Esophagus mucosa (tissue), 1 donor: ENCODE results near the gene ZBTB16. TPM values are rescaled to one million over a fixed set of nuclear protein-coding genes. Genes with fewer than 3 reads are reported as not detected.
A peak's percentile ranks its signal among the peaks of the same experiment; 100 is the strongest.

Experiments used
- ATAC-seq: fragments of 200-7000 bp; cut with Tn5 transposase; one replicate; pipeline ENCODE4 v1.9.1; 2020
- total RNA-seq: library from RNA; stranded (reverse); gene quantifications from one replicate; pipeline ENCODE4 v1.2.4, GENCODE V29; 2023
- donor health status: DM: yes; HTN: yes; CAD: no.

ZBTB16 gene
- total RNA-seq, 1 donor from 2014 or later, result 5.4 TPM

DNA sequence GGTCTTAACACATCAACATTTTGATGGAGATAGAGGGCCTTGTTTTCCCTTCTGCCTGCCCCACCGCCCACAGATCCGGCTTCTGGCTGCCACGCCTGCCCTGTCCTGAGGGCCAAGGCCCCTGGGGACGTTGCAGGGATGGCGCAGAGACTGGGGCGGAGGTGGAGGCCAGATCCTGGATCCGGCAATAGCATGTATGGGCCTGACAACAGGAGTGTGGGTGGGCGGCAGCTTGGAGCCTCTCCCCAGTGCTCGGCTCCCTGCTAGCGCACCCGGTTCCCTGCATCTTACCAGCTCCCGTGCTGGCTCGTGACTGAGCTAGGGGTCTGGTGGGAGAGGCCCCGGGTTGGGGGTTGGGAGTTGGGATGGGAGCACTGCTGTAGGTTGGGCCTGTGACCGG, 95.6 kb downstream of the ZBTB16 start:
- ATAC-seq, result no peak

DNA sequence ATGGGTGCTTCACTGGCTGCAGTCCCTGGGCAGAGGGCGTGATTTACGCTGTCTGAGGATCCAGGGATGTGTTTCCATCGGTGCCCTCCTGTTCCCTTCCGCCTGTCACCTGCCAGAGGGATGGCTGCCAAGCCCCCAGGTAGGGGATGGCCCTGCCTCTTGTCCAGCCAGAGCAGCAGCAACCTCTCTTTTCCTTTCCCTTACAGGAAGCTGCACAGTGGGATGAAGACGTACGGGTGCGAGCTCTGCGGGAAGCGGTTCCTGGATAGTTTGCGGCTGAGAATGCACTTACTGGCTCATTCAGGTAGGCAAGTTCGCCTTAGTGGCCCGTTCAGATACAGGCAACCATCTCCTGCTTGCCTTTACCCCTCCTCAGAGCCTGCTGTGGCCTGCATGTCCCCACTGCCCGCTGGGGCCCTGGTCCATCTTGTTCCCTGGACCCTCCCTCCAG, 96.6 kb downstream of the ZBTB16 start:
- ATAC-seq, result no peak

DNA sequence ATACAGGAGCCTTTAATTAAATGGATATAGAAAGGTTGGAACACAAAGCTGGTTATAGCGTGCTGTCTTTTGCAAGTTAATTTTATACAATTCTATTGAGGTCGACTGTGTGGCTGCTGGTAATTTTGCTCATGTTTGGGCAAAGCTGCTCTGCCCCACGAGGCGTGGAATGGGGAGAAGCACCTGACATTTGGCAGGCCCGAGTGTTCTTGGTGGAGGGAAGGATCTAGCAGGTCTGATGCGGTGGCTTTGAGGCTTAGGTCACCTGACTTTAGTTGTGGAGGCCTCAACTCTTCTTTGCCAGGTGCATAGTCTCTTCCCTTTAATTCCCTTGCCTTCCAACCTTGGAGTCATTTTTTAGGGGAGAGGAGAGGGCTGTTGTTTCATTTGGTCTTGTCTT, 97.3 kb downstream of the ZBTB16 start:
- ATAC-seq, result no peak

DNA sequence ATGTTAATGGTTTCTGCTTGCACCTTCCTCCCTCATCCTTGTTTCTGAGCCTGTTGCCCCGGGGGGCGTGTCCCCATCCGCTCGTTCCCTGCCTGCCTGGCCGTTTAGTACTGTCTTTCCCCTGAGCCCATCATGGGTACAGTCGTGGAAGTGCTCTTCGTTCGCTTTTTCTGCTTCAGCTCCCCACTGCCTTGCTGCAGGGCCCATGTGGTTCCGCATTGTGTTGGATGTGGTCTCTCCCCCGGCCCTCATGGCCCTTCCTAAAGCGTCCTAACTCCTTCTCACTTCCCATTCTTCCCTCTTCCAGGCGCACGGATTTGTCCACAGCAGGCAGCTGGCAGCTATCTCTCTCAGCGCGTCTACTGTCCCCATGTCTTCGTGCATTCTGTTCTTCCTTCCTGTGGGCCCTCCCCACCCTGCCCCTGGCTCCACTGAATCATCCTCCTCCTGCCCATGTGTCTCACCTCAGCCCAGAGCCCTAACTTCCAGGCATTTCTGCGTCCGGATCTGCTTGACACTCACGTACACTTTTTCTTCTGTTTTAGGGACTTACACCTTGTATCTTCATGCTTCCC, 98.1 kb downstream of the ZBTB16 start:
- no peak for ATAC-seq

DNA sequence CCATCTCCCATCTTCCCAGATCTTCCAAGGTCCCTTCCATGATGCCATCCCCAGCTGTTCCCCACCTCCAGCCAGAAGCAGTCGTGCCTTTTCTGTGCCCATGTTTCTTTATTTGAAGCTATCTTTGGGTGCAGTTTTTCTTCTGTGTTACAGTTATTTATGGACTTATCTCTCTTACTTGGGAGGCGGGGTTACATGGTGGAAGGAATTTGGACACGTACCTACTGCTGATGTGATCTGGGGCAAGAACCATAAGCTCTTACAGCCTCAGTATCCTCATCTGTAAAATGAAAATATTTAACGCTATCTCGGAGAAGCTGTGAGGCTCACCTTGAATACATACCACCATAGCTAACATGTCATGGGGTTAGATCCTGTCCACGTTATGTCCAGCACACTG, 98.9 kb downstream of the ZBTB16 start:
- ATAC-seq, result no peak

DNA sequence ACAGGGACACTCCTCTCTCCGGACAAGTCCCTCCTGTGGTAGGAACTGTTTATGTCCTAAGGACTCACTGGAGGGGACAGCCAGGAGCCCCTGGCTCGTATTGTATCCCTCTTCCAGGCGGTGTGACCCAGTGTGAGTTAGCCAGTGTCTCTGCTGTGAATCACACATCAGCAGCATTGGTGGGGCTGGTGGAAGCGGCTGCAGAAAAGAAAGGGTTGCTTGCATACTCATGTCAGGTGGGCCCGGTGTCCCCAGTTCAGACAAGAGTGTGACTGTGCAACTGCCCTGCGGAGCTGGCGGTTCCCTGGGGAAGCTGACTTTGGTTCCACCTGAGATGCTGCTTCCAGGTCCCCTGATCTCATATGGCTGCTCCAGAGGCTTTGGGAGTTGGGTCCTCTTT, 99.4 kb downstream of the ZBTB16 start:
- ATAC-seq, result no peak

DNA sequence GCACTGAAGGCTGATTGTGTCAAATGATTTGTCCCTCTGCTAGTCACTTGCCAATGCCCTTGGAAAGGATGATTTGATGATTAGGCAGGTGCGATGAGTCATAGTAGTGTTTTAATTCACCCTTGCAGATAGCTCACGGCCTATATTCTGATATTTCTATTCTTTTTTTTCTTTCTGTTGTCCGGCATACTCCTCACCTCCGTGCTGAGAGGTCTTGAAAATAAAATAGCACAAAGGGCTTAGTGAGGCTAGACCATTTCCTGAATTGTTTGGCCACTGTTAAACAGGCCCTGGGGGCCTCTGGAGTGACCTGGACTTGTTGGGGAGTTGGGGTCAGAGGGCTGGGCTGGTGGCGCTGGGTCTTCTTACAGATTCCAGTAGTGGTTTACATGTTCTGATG, 99.8 kb downstream of the ZBTB16 start:
- no peak for ATAC-seq

DNA sequence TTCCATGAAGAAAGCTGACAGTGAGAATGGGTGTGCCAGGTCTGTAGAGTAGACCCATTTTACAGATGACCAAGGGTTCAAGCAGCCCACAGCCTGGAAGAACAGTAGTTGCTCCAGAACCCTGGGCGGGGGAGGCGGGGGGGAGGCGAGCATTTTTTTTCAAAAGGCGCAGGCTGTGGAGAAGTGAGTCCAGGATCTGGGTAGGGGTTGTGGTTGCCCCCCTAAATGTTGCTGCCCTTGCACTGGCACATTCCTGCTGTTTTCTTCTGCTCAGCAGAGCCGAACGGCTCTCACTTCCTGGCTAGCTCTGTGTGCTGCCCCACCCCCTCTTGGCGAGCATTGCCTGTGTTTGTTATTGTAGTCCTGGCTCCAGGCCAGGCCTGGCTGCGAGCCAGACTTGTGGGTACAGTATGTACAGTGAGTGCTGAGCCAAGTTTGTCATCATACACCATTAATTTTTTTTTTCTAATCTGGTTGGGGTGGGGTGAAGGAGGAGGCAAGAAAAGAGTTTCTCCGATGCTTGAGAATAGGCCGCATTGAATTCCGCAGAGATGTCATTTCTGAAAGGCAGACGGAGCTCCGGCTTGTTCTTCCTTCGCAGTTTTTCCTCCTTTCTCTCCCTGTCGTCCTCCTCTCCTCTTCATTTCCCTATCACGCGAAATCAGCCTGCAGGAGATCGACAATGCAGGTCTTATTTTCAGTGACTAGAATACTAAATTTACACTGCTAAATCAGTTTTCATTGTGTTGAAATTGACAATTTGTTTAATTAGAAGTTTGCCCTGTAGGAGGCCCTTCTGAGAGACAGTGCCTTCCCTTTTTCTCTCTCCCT, 100.5 kb downstream of the ZBTB16 start:
- peak; percentile 93 for ATAC-seq

DNA sequence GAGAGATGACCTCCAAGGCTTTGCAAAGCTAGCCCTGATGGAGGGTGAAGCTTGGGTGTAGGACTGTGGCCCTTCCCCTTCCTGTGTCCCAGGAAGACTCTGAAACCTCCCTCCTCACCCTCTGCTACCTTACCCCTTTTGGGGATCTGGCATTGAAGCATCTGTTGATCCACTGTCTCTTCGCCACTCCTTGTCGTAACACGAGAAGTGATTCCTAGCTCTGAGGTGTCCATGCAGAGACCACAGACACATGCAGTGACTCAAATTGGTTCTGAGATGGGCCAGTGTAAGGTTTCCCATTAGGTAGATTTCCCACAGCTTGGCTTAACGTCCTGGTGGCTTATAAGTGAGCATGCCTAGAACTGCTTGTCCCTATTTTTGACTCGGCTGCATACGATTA, 101.4 kb downstream of the ZBTB16 start:
- ATAC-seq, result no peak

DNA sequence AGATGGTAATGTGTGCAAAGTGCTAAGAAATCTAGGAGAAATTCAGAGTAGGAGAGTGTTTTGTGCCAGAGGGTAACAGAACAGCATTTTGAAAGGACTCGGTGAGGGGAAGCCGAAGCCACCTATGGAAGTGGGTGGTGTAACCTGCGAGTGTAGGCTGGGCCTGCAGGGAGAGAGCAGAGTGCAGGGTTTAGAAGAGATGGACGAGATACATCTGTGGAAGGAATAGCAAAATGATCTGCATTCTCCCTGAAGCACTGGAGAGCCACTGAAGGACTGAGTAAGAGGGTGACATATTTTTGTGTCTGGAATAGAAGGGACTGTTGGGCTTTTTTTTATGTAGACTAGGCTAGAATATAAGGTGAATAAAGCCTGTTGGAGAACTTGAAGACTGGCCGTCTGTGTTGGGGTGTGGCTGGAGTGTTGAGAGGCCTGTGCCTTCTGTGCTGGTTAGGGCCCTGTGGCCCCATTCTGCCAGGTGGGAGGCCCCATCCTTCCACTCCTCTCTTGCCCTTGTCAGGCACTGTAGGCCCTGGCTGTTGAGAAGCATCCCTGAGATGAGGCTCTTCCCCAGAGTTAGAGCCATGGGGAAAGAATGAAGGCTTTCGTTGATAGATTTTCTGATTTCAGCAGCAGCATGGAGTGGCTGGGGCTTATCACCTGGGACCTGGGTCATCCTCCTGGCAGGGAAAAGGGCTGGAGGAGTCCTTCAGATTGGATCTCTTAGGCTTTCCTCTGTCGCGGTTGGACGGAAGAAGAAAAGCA, 102.2 kb downstream of the ZBTB16 start:
- no peak for ATAC-seq

DNA sequence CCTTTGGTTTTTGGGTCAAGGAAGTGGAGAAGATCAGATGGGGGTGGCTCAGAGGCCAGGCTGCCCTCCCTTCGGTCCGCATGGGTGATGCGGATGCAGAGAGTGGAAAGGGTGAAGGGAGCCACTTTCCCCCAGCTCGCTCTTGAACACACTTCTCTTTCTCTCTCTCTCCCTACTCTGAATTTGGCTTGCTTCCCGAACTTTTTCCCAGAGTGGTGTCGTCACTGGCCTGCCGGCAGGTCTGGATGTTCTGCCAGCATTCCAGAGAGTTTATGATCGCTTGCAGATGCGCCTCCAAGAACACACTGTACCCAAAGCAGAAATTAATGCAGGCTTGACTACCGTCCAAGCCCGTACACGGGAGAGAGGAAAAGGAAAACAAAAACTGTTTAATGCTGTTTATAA, 103.2 kb downstream of the ZBTB16 start:
- ATAC-seq, result peak; percentile 76

DNA sequence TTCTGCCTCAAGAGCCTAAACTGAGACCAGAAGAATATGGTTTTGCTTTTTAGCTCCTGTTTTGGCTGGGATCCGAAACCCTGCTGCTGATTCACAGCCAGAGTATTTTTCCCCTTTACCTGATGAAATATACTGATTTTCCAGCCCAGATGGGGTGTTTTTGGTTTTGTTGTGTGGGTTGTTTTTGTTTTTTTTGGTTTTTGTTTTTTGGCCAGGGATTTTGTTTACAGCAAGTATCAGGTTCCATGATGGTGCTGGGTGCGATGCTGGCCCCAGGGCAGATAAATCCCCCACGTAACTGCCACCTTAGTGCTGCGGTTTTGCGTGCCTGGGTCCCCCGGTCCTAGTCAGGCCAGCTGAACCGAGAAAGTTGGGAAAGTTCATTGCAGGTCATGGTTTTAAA, 103.7 kb downstream of the ZBTB16 start:
- no peak for ATAC-seq

DNA sequence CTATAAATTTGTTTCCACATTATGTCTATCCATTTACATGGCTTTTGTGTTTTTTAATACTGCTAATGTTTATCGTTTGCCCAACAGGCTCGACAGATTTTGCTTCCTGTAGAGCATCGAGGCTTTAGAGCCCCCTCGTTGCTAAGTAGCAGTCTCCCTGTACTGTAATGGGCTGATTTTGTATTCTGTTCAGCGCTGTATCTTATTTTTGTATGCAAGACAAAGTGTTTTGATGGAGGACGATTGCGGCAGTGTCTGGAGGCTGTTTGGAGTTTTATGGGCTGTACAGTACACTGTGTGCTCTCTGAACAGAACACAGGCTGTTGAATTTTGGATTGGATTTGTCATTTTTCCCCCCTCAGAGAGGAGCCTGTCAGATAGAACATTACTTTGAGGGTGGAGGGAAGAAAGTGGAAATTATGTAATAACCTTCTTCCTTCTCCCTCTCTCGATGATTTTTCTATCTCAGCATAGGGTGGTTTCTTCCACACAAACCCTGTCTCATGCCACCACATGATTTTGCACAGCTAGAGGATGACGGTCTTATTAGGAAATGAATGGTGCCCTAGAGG, 104.4 kb downstream of the ZBTB16 start:
- no peak for ATAC-seq

DNA sequence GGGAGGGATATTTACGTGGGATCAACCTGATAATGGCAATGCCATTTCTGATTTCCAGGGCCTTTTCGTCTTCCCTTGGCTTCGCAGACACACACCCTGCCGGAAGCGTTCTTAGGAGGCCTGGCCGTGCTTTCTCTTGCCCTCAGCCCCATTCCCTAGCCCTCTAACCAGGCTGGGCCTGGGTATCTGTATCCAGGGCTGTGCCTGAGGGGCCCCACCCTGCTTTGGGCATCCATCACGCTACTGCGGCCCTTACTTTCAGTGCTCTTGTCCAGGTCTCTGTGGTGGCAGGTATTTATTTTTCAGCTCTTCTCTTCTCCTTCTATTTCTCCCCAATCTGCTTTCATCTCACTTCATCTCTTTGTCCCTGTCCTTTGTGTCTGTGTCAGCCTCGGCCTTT, 105.0 kb downstream of the ZBTB16 start:
- no peak for ATAC-seq

DNA sequence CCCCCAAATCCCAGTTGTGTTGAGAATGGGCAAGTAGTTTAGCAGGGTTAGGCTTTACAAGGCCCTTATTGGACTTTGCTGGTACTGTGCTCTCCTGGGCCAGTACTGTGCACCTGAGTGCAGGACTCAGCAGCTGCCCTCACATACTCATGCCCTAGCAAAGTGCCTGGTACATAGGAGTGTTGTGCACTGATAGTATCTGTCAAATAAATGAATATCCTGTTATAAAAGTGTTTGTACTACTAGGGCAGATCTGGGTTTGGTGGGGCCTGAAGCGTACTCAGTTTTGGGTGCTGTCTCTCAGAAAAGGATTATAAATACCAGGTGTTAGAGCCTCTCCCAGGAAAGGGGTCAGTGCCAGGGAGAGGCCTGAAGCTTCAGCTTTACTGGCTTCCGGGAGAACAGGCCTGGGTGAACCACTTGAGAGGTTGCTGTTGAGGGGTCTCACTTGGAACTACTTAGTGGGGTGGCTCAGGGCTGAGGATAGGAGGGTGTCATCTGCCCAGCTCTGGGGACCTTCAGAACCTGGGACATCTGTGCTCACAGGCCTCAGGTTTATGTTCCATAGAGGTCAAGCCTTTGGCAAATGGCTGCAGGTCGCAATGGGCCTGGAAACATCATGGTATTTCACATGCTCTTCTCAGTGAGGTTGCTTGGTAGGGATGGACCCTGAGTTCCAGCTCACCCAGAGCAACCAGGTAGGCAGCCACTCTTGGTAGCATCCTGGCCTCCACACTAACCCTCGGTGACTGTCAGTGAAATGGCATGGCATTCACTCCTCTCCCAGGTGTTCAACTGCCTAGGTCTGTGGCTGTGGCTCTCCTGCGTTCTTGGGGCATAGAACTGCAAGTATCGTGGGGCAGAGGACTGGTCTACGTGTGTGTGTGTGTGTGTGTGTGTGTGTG, 106.1 kb downstream of the ZBTB16 start:
- no peak for ATAC-seq

DNA sequence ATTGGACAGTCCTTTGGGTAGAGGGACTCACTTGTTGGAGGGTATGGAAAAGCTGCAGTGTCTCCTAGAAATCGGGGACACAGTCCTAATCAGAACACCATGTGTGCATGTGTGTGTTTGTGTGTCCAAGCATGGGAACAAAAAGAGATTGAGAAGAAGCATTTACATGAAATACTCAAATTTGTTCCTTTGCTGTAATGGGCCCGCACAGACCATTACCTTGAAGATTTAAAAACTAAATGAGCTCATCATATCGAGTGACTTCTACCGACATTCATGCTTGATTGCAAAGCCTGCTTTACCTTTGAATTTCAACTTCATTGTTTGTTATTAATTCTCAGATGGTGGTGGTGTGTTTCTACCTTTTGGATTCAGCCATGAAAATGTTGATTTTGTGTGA, 106.9 kb downstream of the ZBTB16 start:
- no peak for ATAC-seq

DNA sequence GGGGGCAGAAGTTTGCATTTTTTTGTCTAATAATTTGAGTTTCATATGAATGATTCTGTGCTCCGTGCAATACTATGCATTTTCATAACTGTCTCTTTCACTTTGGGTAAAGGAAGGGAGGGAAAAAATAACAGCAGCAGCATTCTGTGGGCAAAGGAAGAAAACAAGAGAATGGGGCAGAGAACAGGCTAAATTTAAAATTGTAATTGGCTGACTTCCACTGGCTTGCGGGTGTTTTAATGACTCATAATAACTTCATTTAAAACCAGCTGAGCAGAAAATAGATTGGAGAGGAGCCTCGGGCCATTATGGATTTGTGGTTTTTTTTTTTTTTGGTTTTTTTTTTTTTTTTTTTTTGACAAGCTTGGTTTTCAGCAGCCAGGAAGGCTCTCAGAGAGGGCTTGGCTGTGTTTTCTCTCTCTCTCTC, 107.4 kb downstream of the ZBTB16 start:
- ATAC-seq, result peak; percentile 26

DNA sequence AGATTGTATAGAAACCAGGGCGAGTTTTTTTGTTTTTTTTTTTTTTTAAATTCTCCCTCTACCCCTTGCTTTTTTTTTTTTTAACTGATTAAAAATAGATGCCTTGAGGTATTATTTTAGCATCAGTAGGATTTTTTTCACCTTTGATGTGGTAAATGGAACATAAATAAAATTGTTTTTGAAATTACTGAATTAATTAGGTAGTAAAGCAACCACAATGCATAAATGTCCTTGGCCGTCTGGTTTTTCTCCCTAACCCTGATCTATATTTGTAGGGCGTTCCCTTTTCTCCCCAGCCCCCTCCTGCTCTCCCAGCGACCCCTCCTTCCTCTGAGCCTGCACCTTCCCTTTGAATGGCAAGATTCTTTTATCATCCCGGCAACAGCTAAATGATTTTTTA, 107.8 kb downstream of the ZBTB16 start:
- ATAC-seq, result no peak

DNA sequence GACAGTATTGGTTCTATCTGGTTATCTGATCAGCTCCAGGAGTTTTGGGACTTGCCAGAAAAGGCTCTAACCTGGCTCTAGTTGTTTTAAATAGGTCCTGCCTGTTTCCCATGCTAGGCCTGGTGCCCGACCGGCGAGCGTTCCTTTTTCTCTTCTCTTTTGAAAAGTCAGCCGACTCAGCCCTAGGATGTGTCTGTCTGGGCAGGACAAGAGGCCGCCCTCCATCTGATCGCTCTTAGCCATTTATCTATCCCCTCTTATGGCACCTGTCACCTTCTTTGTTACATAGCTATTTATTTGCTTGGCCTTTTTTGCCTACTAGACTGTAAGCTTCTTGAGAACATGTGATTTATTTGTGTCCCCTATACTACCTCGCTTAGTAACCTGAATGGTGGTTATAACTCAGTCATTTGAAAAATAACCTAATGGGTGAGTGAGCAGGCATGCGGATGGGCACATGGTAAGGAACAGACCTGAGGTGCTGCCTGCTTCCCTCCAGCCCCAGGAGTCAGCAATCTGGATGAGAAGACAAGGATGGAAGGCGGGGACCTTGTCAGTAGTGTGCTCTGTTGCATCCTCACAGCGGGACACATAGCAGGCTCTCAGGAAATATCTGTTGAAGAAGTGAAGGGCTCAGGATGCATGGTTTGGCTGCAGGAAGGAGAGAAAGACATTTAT, 108.4 kb downstream of the ZBTB16 start:
- ATAC-seq, result no peak

DNA sequence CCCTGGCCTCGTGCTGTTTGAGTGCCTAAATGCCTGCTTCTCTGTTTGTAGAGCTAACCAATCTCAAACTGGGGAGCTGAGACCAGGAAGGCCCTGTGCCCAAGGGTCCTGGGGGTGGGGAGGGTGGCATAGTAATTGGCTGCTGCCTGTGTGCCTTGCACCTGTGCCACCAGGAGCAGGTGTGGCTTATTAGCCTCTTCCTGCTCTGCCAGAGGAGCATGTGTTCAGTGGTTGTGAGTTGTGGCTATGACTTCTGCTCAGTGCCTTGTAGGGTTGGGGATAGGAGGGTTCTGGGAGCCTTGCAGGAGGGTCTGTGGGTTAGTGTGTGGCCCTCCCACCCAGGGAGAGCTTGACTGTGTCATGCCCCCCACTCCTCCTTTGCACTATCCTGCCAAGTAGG, 109.2 kb downstream of the ZBTB16 start:
- ATAC-seq, result no peak

DNA sequence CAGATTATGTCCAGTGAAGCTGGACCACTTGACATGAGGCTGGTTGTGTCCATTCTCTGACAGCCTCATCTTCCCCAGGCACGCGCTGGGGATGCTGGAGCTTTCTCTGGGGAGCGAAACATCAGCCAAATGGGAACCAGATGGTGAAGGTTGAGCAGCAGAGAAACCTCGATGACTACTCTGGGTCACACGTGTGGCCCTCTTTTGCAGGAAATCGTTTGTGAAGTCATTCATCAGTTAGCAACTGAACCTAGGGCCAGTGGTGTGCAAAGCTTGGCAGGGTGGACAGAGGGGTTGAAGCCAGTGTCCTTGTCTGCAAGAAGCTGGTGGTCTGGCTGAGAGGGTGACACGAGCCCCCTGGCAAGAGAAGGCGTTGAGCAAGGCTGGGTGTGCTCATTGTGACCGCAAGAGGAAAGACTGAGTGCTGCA, 109.8 kb downstream of the ZBTB16 start:
- ATAC-seq, result no peak

DNA sequence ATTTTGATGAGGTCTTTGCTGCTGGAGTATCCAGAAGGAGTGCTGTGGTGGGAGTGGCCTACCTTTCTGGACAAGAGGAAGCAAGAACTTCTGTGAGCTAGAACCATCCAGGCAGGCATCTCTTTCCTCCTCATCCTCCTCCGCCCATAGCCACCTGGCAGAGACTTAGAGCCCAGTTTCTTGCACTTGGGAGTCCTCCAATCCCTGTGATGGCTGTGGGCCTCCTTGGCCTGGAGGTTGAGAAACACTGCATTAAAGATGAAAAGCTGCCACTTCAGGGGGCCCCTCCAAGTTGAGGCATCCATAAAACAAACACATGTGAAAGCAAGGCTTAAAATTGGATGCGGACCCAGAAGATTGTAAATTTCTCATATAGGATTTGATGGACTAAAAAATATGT, 110.3 kb downstream of the ZBTB16 start:
- no peak for ATAC-seq
